PC-3 (cell line): ENCODE measurements around the gene FILIP1L. TPM values are rescaled to one million over a fixed set of nuclear protein-coding genes. Genes with fewer than 3 reads are reported as not detected.

Source experiments
- ATAC-seq: fragments of 200-7000 bp; cut with Tn5 transposase; 2 replicates; pipeline ENCODE4 v1.9.1; 2020; ENCODE audit warnings: mild to moderate bottlenecking, moderate library complexity
- BruUV-seq: library from RNA; stranded (reverse); fragments of 400-500 nt; replicated peaks from 2 replicates; lab custom pipeline; 2021; lab: Mats Ljungman, UMichigan
- CTCF ChIA-PET: fragments of 300-600 bp; sonication (Branson Sonifier 250); formaldehyde crosslinking; loops from one replicate; lab custom pipeline; 2022; ENCODE audit warnings: antibody characterized with exemption; lab: Charles Lee
- POLR2A ChIA-PET: fragments of 300-600 bp; sonication (Branson Sonifier 250); formaldehyde crosslinking; loops from one replicate; lab custom pipeline; 2022; ENCODE audit warnings: antibody characterized with exemption; ENCODE audit not compliant: unreplicated experiment; lab: Charles Lee
- DNase-seq: peaks from one replicate; pipeline ENCODE4 v3.0.0-alpha.2; 2015
- H2AFZ ChIP-seq: fragments of 300-600 bp; sonication (generic); 2 replicates; pipeline ENCODE4 v1.6.0; 2016; ENCODE audit warnings: antibody characterized with exemption, low read length
- H3F3A ChIP-seq: fragments of 300-600 bp; sonication (generic); one replicate; pipeline ENCODE4 v1.6.0; 2017; ENCODE audit warnings: antibody characterized with exemption, low read length, control low read depth, mild to moderate bottlenecking; ENCODE audit not compliant: unreplicated experiment
- H3K27ac ChIP-seq: fragments of 300-600 bp; sonication (generic); 2 replicates; pipeline ENCODE4 v1.5.1; 2016; ENCODE audit warnings: mild to moderate bottlenecking, low read length
- H3K27me3 ChIP-seq: fragments of 300-600 bp; sonication (generic); 2 replicates; pipeline ENCODE4 v1.6.1; 2016; ENCODE audit warnings: low read length, mixed read lengths
- H3K36me3 ChIP-seq: fragments of 300-600 bp; sonication (generic); 2 replicates; pipeline ENCODE4 v1.6.1; 2016; ENCODE audit warnings: low read depth, mixed run types, low read length, mixed read lengths
- H3K4me1 ChIP-seq: fragments of 300-600 bp; sonication (generic); 2 replicates; pipeline ENCODE4 v1.5.1; 2016; ENCODE audit warnings: low read length; ENCODE audit not compliant: insufficient read depth
- H3K4me2 ChIP-seq: fragments of 300-600 bp; sonication (generic); 2 replicates; pipeline ENCODE4 v1.6.0; 2016; ENCODE audit warnings: low read length
- H3K4me3 ChIP-seq: fragments of 300-600 bp; sonication (generic); 2 replicates; pipeline ENCODE4 v1.5.1; 2016; ENCODE audit warnings: mild to moderate bottlenecking, low read length, mixed read lengths
- H3K79me2 ChIP-seq: fragments of 300-600 bp; sonication (generic); 2 replicates; pipeline ENCODE4 v1.6.1; 2017; ENCODE audit warnings: low read length, mixed read lengths
- H3K9ac ChIP-seq: fragments of 300-600 bp; sonication (generic); 2 replicates; pipeline ENCODE4 v1.6.0; 2016; ENCODE audit warnings: mild to moderate bottlenecking, low read length
- H3K9me2 ChIP-seq: fragments of 300-600 bp; sonication (generic); replicated peaks from 2 replicates; pipeline ENCODE4 v1.6.1; 2016; ENCODE audit warnings: mixed run types, low read length, mixed read lengths
- H3K9me3 ChIP-seq: fragments of 300-600 bp; sonication (generic); 2 replicates; pipeline ENCODE4 v1.6.1; 2016; ENCODE audit warnings: low read length, mixed read lengths
- H4K20me1 ChIP-seq: fragments of 300-600 bp; sonication (generic); 2 replicates; pipeline ENCODE4 v1.6.1; 2016; ENCODE audit warnings: low read length, mixed read lengths
- CTCF ChIP-seq: fragments of 300-600 bp; sonication (generic); conservative IDR thresholded peaks from 2 replicates; pipeline ENCODE4 v1.5.1; 2017; ENCODE audit warnings: antibody characterized with exemption, low read depth, mild to moderate bottlenecking, low read length
- EZH2 ChIP-seq: fragments of 300-600 bp; sonication (generic); IDR thresholded peaks from one replicate; pipeline ENCODE4 v1.6.1; 2017; ENCODE audit warnings: antibody characterized with exemption, mild to moderate bottlenecking, low read length; ENCODE audit not compliant: unreplicated experiment
- EZH2phosphoT487 ChIP-seq: fragments of 300-600 bp; sonication (generic); IDR thresholded peaks from 2 replicates; pipeline ENCODE4 v1.6.1; 2018; ENCODE audit warnings: mild to moderate bottlenecking, antibody characterized with exemption, low read length, borderline replicate concordance
- intact Hi-C: fragments of 100-400 bp; cut with micrococcal nuclease; formaldehyde crosslinking; loops from 2 replicates; pipeline ENCODE4 v1.9.0; 2023
- total RNA-seq: library from RNA; depleted of rRNA; stranded (reverse); fragments of >200 nt; gene quantifications from 2 replicates; pipeline ENCODE4 v1.2.3, GENCODE V29; 2014

FILIP1L gene
- total RNA-seq, 1 experiment from 2014 or later: not detected

GRCh38 chr3:99884484-99884883 is 229.8 kb downstream of the FILIP1L start:
- BruUV-seq: no TSS peak
- no peaks in the 10 kb centered on the region for H3K4me1 ChIP-seq
- H3K9ac ChIP-seq: no peak overlapping the region
- no peaks in the 10 kb centered on the region for H4K20me1 ChIP-seq
- no peaks in the 10 kb centered on the region for H3F3A ChIP-seq
- H3K27ac ChIP-seq: no peak overlapping the region
- ChIA-PET CTCF (no interaction called here), POLR2A (no interaction called here)
- H2AFZ ChIP-seq: no peak overlapping the region
- H3K4me3 ChIP-seq: no peak overlapping the region
- no peaks in the 10 kb centered on the region for H3K27me3 ChIP-seq
- ATAC-seq (no peak), DNase-seq (no peak)
- intact Hi-C loops: no loop called here
- no peaks in the 10 kb centered on the region for H3K36me3 ChIP-seq
- H3K9me3 ChIP-seq: no peaks in the 10 kb centered on the region
- no peak for TF ChIP-seq EZH2phosphoT487
- TF ChIP-seq CTCF: no peak
- no peak for TF ChIP-seq EZH2
- H3K4me2 ChIP-seq: no peak overlapping the region
- no peaks in the 10 kb centered on the region for H3K9me2 ChIP-seq
- H3K79me2 ChIP-seq: 0 out of 2 replicates have a peak, but pooled peaks cover 12% of the 10 kb centered on the region

- Histone ChIP-seq H3K27ac (no peak overlapping the region), H3K4me3 (no peak overlapping the region), H2AFZ (no peak overlapping the region), H4K20me1 (no peaks in the 10 kb centered on the region), H3K4me2 (no peak overlapping the region), H3F3A (no peaks in the 10 kb centered on the region), H3K9me3 (no peaks in the 10 kb centered on the region), H3K36me3 (no peaks in the 10 kb centered on the region), H3K9ac (no peak overlapping the region), H3K27me3 (no peaks in the 10 kb centered on the region), H3K79me2 (peaks cover 19% of the 10 kb centered on the region), H3K9me2 (no peaks in the 10 kb centered on the region), H3K4me1 (no peaks in the 10 kb centered on the region)
- BruUV-seq: no TSS peak
- ChIA-PET CTCF (no interaction called here), POLR2A (no interaction called here)
- DNase-seq: no peak
- no peak for TF ChIP-seq EZH2
- TF ChIP-seq CTCF: no peak
- no peak for TF ChIP-seq EZH2phosphoT487
- intact Hi-C loops: no loop called here
- no peak for ATAC-seq
These were observed 230.6 kb downstream of the FILIP1L start for GRCh38 chr3:99883693-99884092.

GRCh38 chr3:99883138-99883461 is 231.2 kb downstream of the FILIP1L start:
- H3K27me3 ChIP-seq: no peaks in the 10 kb centered on the region
- TF ChIP-seq EZH2 (no peak), EZH2phosphoT487 (no peak), CTCF (no peak)
- ATAC-seq (no peak), DNase-seq (no peak)
- H3K9me2 ChIP-seq: no peaks in the 10 kb centered on the region
- H3K9ac ChIP-seq: no peak overlapping the region
- peaks cover 25% of the 10 kb centered on the region for H3K79me2 ChIP-seq
- no peaks in the 10 kb centered on the region for H3F3A ChIP-seq
- H3K9me3 ChIP-seq: no peaks in the 10 kb centered on the region
- no peak overlapping the region for H3K4me3 ChIP-seq
- peaks cover 1% of the 10 kb centered on the region; the same call in 1 of the 2 replicates for H3K4me1 ChIP-seq
- H2AFZ ChIP-seq: no peak overlapping the region
- no TSS peak for BruUV-seq
- CTCF ChIA-PET: no interaction called here
- no peaks in the 10 kb centered on the region for H4K20me1 ChIP-seq
- no peak overlapping the region for H3K4me2 ChIP-seq
- POLR2A ChIA-PET: no interaction called here
- intact Hi-C loops: no loop called here
- no peak overlapping the region for H3K27ac ChIP-seq
- no peaks in the 10 kb centered on the region for H3K36me3 ChIP-seq
